HuH-7 (cell line): ENCODE measurements around the gene EDN2.

Experiments used
- DNase-seq: peaks from one replicate; pipeline ENCODE4 v3.0.0; 2011; ENCODE audit warnings: low spot score

EDN2 gene

DNA sequence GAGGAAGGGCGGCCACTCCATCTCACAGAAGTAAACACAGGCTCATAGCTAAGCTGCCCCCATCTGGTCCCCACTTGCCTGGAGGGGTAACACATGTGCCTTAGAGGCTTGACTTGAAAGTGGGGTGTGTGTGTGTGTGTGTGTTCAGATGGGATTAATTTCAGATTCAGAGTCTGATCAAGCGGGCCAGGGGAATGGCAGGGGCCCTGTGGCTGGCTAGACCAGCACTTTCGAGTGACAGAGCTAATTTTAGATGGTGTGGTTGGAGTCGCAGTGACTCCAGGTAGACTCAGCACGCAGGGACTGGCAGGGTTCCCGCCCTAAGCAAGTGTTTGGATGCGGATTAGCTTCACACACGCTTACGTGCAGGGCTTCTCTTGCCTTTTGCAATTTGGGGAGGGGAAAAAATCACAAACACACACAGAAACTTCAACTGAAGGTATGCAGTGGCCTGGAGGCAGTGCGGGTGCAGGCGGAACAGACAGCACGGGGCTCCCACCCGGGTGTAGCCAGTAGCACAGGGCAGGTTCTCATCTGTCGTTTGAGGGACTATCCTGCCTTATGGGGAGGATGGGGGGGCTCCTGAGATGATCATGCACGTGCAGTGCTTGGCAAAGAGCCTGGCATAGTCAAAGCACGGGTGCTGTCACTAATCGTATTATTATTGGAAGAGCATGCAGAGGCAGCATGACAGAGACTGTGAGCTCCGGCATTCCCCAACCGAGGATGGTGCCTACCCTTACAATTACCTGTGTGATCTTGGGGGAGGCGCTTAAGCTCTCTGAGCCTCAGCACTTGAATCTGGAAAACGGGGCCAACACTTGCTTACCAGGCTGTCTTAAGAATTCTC, 1.3 kb downstream of the EDN2 start:
- no peak for DNase-seq

GRCh38 chr1:41482001-41482765, 2.3 kb downstream of the EDN2 start:
- DNase-seq: no peak

DNA sequence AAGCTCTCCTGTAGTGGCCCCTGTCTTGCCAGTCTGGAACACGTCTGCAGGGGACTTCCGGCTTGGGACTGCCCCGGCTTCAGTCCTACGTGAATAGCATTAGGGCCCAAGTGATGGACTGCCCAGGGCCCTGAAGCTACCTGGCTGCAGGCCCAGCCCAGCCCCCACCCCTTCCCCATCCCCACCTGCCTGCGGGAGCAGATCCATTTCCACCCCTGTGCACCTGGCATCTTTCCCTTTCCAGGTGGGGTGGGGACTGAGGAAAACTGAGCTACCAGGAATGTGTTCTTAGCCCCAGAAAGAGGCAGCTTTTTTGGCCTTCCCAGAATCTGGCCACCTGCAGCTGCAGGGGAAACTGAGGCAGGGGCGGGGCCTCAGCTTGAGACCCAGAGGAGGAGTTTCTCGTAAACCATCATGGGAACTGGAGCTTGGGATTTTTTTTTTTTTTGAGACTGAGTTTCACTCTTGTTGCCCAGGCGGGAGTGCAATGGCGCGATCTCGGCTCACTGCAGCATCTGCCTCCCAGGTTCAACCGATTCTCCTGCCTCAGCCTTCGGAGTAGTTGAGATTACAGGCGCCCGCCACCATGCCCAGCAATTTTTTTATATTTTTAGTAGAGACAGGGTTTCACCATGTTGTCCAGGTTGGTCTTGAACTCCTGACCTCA, 3.2 kb downstream of the EDN2 start:
- DNase-seq: no peak

- DNase-seq: no peak
Observed at GRCh38 chr1:41480204-41481108, 4.0 kb downstream of the EDN2 start.

DNA sequence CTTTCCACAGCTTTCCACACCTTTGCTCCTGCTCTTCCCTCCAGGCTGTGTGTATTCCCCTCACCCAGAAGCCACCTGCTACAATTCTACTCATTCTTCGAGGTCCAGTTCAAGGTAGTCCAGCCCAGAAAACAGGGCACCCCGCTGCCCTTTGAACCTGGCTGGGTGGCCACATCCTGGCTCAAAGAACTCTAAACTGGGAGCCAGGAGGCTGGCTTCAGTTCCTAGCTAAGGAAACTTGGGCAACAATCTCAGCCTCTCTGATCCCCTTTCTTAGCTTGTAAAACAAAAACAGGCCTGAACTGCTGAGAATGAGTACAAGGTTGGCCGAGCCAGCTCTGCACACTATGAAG, 4.7 kb downstream of the EDN2 start:
- no peak for DNase-seq

- DNase-seq: no peak
Observed at GRCh38 chr1:41479000-41479807, 5.3 kb downstream of the EDN2 start.

DNA sequence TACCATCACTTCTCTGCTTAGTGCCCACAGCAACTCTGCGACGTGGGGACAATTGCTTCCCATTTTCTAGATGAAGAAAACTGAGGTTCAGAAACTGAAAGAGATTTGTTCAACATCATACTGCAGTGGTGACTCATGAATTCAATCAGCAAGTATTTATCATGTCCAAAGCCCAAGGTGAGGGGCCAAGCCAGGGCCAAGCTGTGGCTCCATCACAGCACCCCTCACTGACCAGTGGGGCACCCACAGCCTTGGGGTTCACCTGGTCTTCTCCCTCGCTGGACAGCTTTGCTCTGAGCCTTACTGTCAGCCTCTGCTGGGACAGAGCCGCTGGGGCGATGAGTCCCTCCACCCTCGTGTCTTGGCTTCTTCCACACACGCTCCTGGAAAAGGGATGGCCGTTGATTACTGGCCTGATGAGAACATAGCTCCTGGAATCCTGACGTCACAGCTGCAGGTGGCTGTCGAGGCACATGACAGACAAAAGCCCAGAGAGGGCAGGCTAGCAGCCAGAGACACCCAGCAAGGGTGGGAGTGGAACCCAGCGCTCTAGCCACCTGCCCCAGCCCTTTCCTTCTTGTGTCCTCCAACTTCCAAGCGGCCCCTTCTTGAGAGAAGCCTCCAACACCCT, 6.2 kb downstream of the EDN2 start:
- no peak for DNase-seq

GRCh38 chr1:41476807-41477361, 7.6 kb downstream of the EDN2 start:
- DNase-seq: no peak

DNA sequence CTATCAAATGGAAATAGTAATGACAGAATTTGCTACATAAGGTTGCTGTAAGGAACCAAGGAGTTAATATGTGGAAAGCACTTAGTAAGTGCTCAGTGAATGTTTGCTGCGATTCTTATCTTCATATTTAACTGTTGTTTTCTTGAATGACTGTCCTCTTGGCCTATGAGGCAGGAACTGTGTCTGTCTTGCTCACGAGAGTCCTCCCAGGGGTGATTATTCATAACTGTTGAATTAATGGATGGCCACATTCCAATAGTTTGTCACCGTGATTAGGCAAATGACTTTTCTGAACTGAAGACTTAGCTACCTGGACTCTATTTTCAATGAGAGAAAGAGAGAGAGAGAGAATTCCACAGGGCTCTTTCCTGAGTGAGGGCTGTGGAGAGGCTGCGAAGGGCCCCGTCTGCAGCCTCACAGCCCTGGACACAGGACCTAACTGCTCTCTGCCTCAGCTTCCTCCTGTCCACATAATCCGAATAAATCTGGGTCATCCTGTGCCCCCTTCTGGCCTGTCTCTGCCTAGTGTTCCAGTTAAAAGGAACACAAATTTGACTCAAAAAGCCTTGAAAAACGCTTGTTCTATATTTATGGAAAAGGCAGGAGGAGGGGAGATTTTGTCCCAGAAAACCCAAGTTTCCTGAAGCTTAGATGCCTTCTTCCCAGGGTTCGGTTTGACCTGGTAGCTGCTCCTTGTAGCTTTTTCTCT, 8.5 kb downstream of the EDN2 start:
- no peak for DNase-seq

GRCh38 chr1:41475346-41475745, 9.1 kb downstream of the EDN2 start:
- no peak for DNase-seq

- no peak for DNase-seq
Observed at GRCh38 chr1:41474490-41475271, 9.8 kb downstream of the EDN2 start.

DNA sequence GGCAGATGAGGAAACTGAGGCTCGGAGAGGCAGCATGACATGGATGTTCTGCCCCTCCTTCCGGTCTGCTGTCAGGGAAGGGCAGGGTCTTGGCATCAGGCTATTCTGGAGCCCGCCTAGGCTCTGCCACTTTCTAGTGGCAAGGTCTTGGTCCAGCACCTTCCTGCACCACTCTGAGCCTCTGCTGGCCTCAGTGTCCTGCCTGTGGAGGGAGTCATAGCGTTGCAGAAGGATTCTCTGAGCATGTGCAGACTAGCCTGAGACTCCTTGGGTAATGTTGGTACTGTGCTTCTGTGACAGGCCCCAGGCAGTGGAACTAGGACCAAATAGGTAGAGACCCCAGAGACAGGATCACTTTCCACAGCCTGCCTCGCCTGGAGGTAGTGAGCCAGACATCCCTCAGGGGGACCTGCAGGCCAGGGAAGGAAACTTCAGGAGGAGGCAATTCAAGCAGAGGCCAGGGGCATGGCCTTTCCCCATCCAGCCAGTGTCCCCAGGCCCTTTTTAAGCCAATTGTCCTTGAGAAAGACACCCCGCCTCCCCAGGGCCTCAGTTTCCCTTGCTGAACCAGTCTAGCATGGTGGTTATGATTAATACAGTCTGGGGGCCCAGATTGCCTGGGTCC, 10.6 kb downstream of the EDN2 start:
- DNase-seq: no peak

DNA sequence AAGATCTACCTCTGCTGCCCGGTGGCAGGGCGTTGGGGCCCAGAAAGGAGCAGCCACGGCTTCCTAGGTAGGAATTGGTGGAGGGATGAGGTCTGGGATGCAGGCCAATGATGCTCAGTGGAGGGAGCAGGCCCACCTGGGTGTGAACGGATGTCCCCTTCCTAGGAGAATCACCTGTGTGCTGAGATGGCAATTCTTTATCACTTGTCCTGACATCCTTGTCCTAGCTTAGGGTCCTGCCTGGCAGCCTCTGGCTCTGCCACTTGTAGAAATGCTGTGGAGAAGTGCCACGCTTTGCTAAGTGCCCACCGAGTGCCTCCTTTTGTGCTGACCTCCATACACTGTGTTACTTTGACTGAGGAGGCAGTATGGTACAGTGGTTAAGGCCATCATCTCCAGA, 12.8 kb downstream of the EDN2 start:
- no peak for DNase-seq

GRCh38 chr1:41469706-41470105, 14.8 kb downstream of the EDN2 start:
- DNase-seq: no peak

DNA sequence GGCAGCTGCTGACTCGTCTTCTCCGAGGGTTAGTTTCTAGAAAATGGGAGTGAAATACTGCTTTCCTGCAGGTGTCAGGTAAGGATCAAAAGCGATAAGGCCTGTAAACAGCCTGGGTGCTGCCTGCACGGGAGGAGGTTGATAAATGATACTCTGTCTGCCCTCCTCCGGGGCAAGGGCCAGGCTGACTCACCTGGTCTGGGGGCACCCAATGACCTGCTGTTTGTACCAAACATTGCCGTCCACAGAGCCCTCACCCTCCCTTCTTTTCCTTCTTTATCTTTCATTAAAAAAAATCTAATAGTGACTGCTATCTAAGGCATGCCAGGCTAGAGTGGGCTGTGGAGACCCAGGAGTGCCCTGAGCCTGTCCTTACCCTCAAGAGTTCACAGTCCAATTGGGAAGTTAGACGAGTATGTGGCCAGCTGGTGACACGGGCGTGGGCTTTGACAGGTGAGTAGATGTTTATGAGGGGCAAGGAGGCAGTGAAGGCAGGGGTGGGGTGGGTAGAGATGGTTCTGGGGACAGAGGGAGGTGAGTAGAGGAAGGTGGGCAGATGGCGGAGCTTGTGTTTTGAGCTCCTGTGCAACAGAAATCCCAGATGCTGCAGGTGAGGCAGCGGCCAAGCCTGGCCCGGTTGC, 16.2 kb downstream of the EDN2 start:
- no peak for DNase-seq

DNA sequence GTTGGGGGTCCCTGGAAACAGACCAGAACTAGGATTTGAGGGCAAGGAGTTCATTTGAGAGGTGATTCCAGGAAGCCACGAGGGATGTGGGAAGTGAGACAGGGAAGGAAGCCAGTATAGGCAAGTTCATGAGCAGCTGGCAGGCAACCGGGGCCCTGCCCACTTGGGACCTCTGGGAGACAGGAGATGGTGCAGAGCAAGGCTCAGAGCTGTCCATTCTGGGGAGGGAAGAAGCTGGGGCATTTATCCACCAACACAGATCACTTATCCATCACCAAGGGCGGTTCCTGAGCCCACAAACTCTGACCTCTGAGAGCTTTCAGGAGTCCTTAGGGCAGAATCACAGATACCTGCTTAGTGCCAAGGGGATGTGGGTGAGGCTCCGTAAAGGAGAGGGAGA, 16.8 kb downstream of the EDN2 start:
- no peak for DNase-seq

DNA sequence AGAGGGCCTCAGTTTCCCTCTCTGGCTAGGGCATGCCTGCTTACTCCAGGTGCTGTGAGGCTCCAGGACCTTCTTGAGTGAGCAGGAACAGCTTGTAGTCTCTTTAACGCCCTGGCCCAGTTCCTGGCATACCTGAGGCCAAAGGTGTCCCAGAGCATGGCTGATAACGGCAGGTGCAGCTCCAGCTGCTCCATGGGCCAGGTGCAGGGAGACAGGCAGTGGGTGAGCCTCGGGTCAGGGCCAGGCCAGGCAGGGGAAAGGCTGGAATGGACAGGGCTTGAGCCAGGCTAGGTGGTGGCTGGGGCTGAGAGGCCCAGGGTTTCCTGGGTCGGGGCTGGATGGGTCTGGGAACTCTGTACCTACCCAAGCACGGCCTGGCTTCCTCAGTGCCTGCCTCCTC, 18.3 kb downstream of the EDN2 start:
- no peak for DNase-seq

- no peak for DNase-seq
Observed at GRCh38 chr1:41465741-41466140, 18.7 kb downstream of the EDN2 start.
